ENCODE measurements around the gene FXR1.
"Not testable (repeated sequence)": the region's sequence is repeated elsewhere in the genome, so short reads cannot be mapped to it uniquely, and the experiment has no call there.

The FXR1 gene

DNA sequence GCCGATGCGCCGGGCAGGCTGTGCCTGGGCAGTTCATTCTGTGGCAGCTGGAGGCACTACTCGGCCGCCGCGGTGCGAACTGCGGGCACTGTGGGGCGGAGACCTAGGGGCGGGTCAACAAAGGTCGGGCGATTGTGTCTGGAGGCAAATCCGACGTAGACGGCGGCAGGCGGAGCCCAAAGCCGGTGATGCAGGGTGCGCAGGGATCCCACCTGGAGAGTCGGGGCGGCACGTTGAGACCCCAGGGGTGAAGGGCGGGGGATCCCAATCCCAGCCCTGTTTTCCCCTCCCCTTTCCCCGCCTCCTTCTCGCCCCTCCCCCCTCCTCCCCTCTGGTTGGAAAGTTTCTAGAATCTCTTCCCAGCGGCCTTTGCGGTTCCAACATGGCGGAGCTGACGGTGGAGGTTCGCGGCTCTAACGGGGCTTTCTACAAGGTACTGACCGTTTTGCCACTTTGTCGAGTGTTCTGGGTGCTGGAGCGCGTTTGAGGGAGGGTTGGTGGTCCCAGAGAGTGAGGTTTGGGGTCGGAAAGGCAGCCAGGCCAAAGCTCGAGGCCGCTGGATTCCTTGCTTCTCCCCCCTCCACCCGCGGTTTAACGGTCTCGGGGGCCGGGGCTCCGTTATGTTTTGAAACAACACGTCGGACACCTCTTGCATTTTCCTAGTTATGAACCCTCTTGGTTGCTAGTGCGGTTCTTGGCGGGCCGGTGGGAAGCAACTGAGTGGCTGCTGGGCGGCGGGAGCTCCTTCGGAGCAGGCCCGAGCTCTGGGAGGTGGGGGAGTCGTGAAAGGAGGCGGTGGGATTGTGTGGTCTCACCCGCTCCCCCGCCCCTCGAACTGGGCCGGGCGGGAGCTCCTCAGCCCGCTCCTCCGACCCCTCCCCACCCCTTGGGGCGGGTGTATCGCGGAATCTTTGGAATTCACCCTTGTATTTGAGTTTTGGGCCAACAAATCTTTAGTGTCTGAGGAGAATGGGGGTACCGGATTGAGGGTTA is at the start of gene FXR1:
FXR1 (plus strand) TSS at position 367 of the 993 bp plus-strand sequence; CDS start at position 383, 16 bp downstream.
- H3K36me3 ChIP-seq (ENCODE audit: control insufficient read depth, insufficient read depth, low read length, severe bottlenecking): peaks cover 7% of the 10 kb centered on the region
- peaks cover 26% of the 10 kb centered on the region for H3K4me1 ChIP-seq (ENCODE audit: control insufficient read depth, insufficient read depth, low read length)
- no peaks in the 10 kb centered on the region for H3K27me3 ChIP-seq (replicated peaks; ENCODE audit: control insufficient read depth, insufficient read depth, low read length)
- H3K4me3 ChIP-seq (ENCODE audit: low read length): peak within 1 kb of the TSS; percentile 96
- H3K9me3 ChIP-seq (ENCODE audit: control insufficient read depth, low read length): no peaks in the 10 kb centered on the region
- DNase-seq (ENCODE audit: low read depth): peak; percentile 95
- peak within 1 kb of the TSS; percentile 97 for H3K9ac ChIP-seq (ENCODE audit: low read length)

DNA sequence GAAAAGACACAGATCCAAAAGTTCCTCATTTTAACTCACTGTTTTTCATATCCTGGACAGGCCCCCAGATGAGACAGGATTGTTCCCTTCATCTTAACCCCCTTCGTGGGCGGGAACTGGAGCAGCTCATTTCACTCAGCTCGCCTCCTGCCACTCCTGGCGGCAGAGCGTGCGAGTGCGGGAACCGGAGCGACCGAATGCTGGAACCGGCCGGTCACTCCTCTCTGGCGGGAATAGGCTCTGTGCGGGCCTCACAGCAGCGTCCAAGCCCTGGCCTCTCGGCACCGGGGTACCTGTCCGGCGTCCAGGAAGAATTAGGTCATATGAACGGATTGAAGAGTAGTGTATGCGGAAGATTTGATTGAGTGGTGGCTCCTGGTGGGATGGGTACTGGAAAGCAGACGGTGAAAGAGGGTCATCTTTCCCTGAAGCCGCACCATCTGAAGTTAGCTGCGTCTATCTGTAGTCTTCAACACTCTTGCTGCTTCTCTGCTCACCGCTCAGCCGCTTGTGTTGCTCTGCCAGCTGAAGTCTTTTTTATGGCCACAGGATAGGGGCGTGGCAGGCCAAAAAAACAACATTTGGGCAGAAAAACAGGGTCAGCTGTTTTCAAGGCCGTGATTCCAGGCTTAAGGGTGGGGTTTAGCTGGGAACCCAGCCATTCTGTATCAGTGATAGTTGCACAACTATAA is 42.3 kb upstream of the FXR1 start:
- Histone ChIP-seq H3K27me3 (replicated peaks; ENCODE audit: control insufficient read depth, insufficient read depth, low read length) (no peaks in the 10 kb centered on the region), H3K36me3 (ENCODE audit: control insufficient read depth, insufficient read depth, low read length, severe bottlenecking) (no peaks in the 10 kb centered on the region), H3K9ac (ENCODE audit: low read length) (peak overlapping the region; percentile 85), H3K4me3 (ENCODE audit: low read length) (peak overlapping the region; percentile 84), H3K4me1 (ENCODE audit: control insufficient read depth, insufficient read depth, low read length) (peaks cover 28% of the 10 kb centered on the region), H3K9me3 (ENCODE audit: control insufficient read depth, low read length) (no peaks in the 10 kb centered on the region)
- peak; percentile 30 for DNase-seq (ENCODE audit: low read depth)

DNA sequence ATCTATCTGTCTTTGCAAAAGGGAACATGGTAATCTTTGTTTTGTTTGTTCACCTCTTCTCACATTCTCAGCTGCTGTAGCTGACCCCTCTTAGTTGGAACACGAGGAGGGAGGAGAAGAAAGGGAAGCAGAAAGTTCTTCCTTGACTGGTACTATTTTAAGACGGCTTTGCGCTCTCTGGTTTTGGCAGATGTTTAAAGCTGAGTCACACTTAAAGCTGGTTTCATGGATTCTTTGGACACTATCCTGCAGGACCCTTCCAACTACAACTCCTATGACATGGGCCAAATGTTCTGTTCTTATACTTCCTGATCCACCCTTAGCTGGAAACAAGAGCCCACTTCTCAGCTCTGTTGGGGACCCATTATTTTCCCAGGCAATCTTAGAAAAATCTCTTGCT is 40.6 kb upstream of the FXR1 start:
- Histone ChIP-seq H3K27me3 (replicated peaks; ENCODE audit: control insufficient read depth, insufficient read depth, low read length) (no peaks in the 10 kb centered on the region), H3K36me3 (ENCODE audit: control insufficient read depth, insufficient read depth, low read length, severe bottlenecking) (no peaks in the 10 kb centered on the region), H3K9ac (ENCODE audit: low read length) (peak overlapping the region; percentile 50), H3K9me3 (ENCODE audit: control insufficient read depth, low read length) (no peaks in the 10 kb centered on the region), H3K4me1 (ENCODE audit: control insufficient read depth, insufficient read depth, low read length) (peaks cover 28% of the 10 kb centered on the region), H3K4me3 (ENCODE audit: low read length) (peak overlapping the region; percentile 84)
- peak; percentile 12 for DNase-seq (ENCODE audit: low read depth)

DNA sequence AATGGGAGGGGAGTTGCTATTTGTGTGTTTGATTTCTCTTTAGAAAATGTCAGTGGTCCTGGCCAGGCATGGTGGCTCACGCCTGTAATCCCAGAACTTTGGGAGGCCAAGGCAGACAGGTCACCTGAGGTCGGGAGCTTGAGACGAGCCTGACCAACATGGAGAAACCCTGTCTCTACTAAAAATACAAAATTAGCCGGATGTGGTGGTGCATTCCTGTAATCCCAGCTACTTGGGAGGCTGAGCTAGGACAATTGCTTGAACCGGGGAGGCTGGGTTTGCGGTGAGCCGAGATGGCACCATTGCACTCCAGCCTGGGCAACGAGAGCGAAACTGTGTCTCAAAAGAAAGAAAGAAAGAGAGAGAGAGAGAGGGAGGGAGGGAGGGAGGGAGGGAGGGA is 40.0 kb upstream of the FXR1 start:
- peak overlapping the region; percentile 50 for H3K9ac ChIP-seq (ENCODE audit: low read length)
- H3K9me3 ChIP-seq (ENCODE audit: control insufficient read depth, low read length); DNase-seq (ENCODE audit: low read depth); H3K36me3 ChIP-seq (ENCODE audit: control insufficient read depth, insufficient read depth, low read length, severe bottlenecking); H3K27me3 ChIP-seq (replicated peaks; ENCODE audit: control insufficient read depth, insufficient read depth, low read length): not testable (repeated sequence)
- peaks cover 28% of the 10 kb centered on the region for H3K4me1 ChIP-seq (ENCODE audit: control insufficient read depth, insufficient read depth, low read length)
- H3K4me3 ChIP-seq (ENCODE audit: low read length): peak overlapping the region; percentile 84

DNA sequence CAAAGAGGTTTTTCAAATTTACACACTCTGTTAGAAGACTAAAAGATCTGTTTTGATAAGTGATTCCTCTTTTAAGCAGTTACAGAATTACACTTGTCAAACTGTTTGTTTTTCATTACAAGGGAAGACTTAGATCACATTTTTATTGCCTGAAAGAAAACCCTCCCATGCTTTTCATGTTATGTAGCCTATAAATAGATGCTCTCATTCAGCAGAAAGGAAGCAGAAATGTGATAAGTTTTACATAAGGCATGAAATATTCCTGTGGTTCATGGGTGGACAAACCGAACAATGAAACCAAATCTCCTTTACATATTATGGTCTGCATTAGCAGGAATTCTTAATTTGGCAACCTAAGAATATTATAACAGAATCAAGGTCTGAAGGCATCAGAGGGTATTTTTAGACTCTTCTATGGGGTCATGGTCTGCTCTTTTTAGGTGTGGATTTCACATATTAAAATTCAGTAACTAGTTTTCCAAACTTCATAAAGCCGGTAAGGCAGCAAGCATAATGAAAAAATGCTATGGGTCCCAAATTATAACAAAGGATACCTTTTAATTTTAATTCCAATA is 37.3 kb upstream of the FXR1 start:
- Histone ChIP-seq H3K9ac (ENCODE audit: low read length) (no peak overlapping the region), H3K9me3 (ENCODE audit: control insufficient read depth, low read length) (no peaks in the 10 kb centered on the region), H3K36me3 (ENCODE audit: control insufficient read depth, insufficient read depth, low read length, severe bottlenecking) (no peaks in the 10 kb centered on the region), H3K4me3 (ENCODE audit: low read length) (no peak overlapping the region), H3K4me1 (ENCODE audit: control insufficient read depth, insufficient read depth, low read length) (peaks cover 22% of the 10 kb centered on the region), H3K27me3 (replicated peaks; ENCODE audit: control insufficient read depth, insufficient read depth, low read length) (no peaks in the 10 kb centered on the region)
- no peak for DNase-seq (ENCODE audit: low read depth)

DNA sequence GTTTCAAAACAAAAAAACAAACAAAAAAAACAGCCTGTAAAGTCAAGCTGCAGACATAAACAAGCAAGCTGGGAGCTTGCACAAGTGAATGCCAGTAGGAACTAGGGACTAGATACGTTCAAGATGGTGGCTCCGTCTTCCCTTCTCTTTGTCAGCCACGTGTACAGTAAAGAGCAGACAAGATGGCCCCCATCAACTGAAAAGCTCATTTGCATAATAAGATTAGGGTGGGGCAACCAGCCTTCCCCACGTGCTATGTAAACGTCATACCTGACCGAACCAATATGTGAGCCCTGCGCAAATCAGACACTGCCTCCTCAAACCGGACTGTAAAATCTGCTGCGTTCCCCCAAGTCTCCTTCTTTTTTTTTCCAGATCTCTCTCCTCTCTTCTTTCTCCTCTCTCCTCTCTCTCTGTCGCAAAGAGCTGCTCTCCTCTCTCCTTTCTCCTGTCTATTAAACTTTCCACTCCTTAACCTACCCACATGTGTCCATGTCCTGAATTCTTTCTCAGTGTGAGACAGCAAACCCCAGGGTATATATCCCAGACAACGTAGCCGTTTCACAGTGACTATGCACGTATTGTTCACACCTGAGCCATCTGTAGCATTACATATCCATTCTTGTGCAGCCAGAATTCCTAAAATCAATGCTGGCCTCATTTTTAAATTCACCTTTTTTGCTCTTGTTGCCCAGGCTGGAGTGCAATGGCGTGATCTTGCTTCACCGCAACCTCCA is 31.2 kb upstream of the FXR1 start:
- DNase-seq (ENCODE audit: low read depth): no peak
- no peak overlapping the region for H3K4me3 ChIP-seq (ENCODE audit: low read length)
- no peak overlapping the region for H3K9ac ChIP-seq (ENCODE audit: low read length)
- H3K4me1 ChIP-seq (ENCODE audit: control insufficient read depth, insufficient read depth, low read length): no peaks in the 10 kb centered on the region
- no peaks in the 10 kb centered on the region for H3K9me3 ChIP-seq (ENCODE audit: control insufficient read depth, low read length)
- no peaks in the 10 kb centered on the region for H3K36me3 ChIP-seq (ENCODE audit: control insufficient read depth, insufficient read depth, low read length, severe bottlenecking)
- H3K27me3 ChIP-seq (replicated peaks; ENCODE audit: control insufficient read depth, insufficient read depth, low read length): no peaks in the 10 kb centered on the region

DNA sequence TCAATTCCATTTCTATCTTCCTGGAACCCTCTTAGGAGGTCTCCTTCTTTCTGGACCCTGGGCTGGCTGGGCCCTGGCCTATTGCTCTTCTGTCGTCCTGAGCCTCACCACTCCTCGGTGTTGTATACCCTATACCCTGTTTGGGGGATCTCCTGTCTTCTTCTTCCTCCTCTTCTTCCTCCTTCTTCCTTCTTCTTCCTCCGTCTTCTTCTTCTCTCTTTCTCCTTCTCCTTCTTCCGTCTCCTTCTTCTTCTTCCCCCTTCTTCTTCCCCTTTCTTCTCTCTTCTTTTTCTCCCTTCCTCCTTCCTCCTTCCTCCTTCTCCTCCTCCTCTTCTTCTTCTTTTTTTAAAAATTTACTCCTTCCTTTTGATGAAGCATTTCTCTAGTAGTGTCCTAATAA is 30.4 kb upstream of the FXR1 start:
- H3K9ac ChIP-seq (ENCODE audit: low read length): no peak overlapping the region

DNA sequence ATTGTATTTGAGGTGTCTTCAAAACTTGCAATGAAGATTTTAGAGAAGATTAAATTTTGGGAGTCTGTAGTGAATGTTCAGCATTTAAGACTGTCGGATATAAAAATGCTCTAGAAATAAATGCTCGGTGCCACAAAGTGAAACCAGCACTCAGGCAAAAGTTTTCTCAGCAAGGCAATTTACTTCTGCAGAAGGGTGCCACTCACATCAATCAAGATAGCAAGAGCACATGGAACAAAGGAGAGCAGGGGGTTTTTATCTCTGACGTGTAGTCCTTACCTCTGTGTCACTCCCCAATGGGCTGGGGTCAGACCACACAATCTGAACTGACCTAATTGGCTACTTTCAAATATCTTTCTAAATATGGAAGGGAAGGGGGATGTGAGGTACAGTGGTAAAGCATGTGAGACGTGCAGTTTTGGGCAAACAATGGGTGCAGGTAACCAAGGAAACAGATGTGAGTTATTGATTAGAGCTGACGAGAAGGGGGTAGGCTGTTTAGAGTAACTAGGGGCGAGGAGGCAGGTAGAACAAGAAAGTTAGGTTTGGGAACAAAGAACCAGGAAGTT is 23.4 kb upstream of the FXR1 start:
- DNase-seq (ENCODE audit: low read depth): no peak
- no peak overlapping the region for H3K9ac ChIP-seq (ENCODE audit: low read length)
- H3K27me3 ChIP-seq (replicated peaks; ENCODE audit: control insufficient read depth, insufficient read depth, low read length): no peaks in the 10 kb centered on the region
- peaks cover 25% of the 10 kb centered on the region for H3K9me3 ChIP-seq (ENCODE audit: control insufficient read depth, low read length)
- no peaks in the 10 kb centered on the region for H3K36me3 ChIP-seq (ENCODE audit: control insufficient read depth, insufficient read depth, low read length, severe bottlenecking)
- H3K4me3 ChIP-seq (ENCODE audit: low read length): no peak overlapping the region
- H3K4me1 ChIP-seq (ENCODE audit: control insufficient read depth, insufficient read depth, low read length): no peaks in the 10 kb centered on the region

More for the DNA sequence above, 30.4 kb upstream of the FXR1 start:
- Histone ChIP-seq H3K27me3 (replicated peaks; ENCODE audit: control insufficient read depth, insufficient read depth, low read length) (no peaks in the 10 kb centered on the region), H3K36me3 (ENCODE audit: control insufficient read depth, insufficient read depth, low read length, severe bottlenecking) (no peaks in the 10 kb centered on the region), H3K4me3 (ENCODE audit: low read length) (no peak overlapping the region), H3K9me3 (ENCODE audit: control insufficient read depth, low read length) (peaks cover 4% of the 10 kb centered on the region), H3K4me1 (ENCODE audit: control insufficient read depth, insufficient read depth, low read length) (no peaks in the 10 kb centered on the region)
- no peak for DNase-seq (ENCODE audit: low read depth)

DNA sequence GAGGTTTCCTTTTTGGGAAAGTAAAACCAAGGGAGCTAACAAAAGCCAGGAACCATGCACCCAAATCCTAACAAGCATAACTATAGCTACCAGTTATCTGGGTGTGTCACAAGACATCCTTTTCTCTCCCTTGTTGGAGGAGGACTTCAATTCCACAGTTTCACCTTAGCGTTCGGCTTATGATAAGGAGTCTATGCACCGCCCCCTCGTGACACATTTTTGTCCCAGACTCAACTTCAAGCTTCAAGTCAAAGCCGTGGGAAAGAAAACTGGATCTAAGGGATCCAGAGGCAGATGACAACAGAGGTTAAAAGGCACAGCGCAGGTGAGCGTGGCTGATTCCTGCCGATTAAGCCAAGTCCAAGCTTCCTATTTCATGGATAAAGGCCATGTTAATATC is 13.9 kb upstream of the FXR1 start:
- no peaks in the 10 kb centered on the region for H3K36me3 ChIP-seq (ENCODE audit: control insufficient read depth, insufficient read depth, low read length, severe bottlenecking)
- no peak for DNase-seq (ENCODE audit: low read depth)
- no peaks in the 10 kb centered on the region for H3K4me1 ChIP-seq (ENCODE audit: control insufficient read depth, insufficient read depth, low read length)
- no peaks in the 10 kb centered on the region for H3K27me3 ChIP-seq (replicated peaks; ENCODE audit: control insufficient read depth, insufficient read depth, low read length)
- H3K4me3 ChIP-seq (ENCODE audit: low read length): no peak overlapping the region
- peaks cover 8% of the 10 kb centered on the region for H3K9me3 ChIP-seq (ENCODE audit: control insufficient read depth, low read length)
- no peak overlapping the region for H3K9ac ChIP-seq (ENCODE audit: low read length)

DNA sequence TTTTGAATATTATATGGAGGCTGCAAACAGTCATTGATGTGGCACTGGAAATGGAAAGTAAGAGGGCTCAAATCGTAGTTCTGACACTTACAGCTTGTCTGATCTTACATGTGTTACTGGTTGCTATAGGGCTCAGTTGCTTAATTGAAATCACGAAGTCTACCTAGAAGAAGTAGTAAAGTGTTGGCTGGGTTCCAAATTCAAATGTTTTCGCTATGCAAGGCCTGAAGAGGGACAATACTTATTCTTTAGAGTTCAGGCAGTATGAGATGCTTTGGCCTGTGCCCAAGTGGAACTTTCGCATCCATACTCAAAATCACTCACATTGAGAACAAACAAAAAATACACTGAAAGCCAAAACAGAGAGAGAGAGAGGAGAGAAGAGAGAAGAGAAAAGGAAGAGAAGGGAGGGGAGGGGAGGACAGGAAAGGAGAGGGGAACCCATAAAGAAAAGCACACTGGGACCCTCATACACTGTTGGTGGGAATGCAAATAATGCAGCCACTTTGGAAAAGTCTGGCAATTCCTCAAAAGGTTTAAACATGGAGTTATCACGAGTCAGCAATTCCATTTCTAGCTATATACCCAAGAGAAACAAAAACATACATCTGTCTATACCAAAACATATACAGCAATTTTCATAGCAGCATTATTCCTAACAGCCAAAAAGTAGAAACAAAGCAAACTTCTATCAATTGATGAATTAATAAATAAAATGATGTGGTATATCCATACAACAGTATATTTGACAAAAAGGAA is 2.9 kb upstream of the FXR1 start:
- Histone ChIP-seq H3K36me3 (ENCODE audit: control insufficient read depth, insufficient read depth, low read length, severe bottlenecking) (no peaks in the 10 kb centered on the region), H3K9ac (ENCODE audit: low read length) (no peak overlapping the region), H3K27me3 (replicated peaks; ENCODE audit: control insufficient read depth, insufficient read depth, low read length) (no peaks in the 10 kb centered on the region), H3K4me1 (ENCODE audit: control insufficient read depth, insufficient read depth, low read length) (peaks cover 15% of the 10 kb centered on the region), H3K4me3 (ENCODE audit: low read length) (no peak overlapping the region), H3K9me3 (ENCODE audit: control insufficient read depth, low read length) (no peaks in the 10 kb centered on the region)
- no peak for DNase-seq (ENCODE audit: low read depth)
